Stimulated activated CD4-positive, alpha-beta T cell treated with anti-CD3 and anti-CD28 coated beads, TNF-alpha, amount 100 ng/mL, for 24 hours (primary cell): ENCODE measurements around the gene ANGPTL5.
"Not testable (repeated sequence)": the region's sequence is repeated elsewhere in the genome, so short reads cannot be mapped to it uniquely, and the experiment has no call there.

Experiments used
- DNase-seq, 3 experiments: peaks; one replicate each; pipeline ENCODE4 v3.0.0-alpha.2; 2020; ENCODE audit warnings: low read depth in 3 of 3

Gene ANGPTL5

DNA sequence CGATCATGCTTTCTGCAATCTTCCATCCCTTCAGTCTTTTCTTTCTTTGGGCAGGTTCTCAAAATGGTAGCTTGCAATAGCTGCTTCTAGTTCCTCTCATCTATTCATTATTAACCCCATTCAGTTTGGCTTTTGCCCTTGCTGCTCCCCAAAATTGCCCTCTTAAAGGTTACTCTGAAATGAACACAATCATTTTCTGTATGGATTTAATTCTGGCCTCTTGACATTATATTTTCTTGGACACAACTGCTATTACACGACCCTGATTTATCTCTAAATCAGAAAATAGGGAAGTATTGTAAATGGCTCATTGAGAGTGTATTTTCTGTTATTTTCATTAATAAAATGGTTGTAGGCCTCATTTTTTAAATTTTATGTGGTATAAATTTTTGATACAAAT lies at the start of gene ANGPTL5:
TSS of gene ANGPTL5 (minus strand) at position 101 of the 400 bp plus-strand sequence. CDS start 8,613 bp downstream, outside the sequence.
- no peak for DNase-seq

DNA sequence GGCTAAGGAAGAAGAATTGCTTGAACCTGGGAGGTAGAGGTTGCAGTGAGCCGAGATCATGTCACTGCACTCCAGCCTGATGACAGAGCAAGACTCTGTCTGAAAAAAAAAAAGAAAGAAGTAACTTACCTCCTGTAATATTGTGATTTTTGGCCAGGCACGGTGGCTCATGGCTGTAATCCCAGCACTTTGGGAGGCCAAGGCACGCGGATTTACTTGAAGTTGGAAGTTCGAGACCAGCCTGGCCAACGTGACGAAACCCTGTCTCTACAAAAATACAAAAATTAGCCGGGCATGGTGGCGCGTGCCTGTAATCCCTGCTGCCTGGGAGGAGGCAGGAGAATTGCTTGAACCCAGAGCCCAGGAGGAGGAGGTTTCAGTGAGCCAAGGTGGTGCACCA lies 47.9 kb upstream of the ANGPTL5 start:
- DNase-seq: not testable (repeated sequence)

DNA sequence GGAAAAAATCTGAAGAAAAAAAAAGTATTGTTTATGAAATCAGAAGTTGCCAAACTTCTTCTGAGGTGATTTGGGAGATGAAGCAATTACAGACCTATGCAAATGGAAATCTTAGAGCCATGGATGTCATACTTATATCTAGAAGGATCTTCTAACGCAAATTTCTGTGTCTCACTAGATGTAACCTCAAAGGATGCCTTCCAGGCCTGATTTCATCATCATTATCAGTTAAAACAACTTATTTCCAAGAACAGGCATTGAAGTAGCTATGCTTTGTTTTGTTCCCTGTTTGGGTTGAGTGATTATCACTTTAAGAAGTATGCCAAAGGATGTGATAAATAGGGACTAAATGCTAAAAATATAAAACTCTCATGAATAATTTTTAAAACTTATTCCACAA lies 43.9 kb upstream of the ANGPTL5 start:
- no peak for DNase-seq

DNA sequence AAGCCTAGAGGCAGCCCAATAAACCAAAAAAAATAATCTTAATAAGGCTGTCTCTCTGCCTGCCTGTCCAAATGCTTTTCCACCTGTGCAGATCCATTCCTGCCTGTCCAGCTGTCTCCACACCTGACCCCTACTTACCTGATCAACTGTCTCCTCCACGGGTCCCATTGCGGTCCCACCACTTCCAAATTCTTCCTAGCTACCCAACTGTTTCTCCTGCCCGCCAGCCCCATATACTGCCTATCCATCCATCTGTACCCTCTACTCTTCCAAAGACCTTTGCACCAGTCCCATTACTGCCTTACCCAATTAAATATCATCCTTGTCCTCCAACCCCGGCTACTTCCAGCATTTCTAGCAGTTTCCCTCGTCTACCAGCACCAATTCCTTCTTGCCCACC lies 39.4 kb upstream of the ANGPTL5 start:
- DNase-seq: no peak

DNA sequence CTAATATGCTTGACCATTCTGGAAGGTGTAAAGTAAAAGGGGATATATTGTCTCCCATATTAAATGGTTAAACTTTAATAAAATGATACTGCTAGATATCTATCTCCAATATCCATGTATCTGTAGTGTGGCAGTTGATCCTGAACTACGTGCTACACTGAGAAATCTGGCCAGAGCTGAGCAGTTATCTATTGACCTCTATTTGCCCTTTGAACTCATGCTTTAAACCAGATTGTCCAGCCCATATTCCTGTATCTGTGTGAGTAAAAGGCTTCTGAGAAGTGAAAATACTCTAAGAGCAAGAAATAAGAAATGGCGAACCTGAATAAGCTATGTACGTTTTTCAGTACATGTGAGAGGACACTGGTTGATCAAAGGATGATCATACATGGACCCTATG lies 39.0 kb upstream of the ANGPTL5 start:
- DNase-seq: no peak

DNA sequence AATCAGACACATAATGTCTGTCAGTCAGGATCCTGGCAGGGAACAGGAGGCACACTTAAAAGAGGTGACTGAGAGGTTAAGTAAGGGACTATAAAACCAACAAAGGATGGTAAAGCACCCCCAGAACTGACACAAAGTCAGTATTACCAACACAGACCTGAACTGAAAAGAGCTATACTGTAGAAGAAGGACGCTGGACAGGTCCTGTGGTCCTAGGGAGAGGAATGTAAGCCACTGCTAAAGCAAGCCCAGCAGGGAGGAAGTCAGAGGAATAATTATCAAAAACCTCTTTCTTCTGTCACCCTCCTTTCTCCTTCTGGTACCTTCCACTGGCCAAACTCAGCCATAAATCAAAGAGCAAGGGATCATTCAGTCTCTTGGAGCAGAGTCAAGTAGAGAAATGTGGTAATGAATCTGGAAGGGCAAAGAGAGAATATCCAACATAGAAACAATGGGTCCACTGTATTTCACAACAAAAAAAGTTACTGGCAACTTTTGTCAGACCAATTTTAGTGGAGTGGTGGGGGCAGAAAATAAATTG lies 33.4 kb upstream of the ANGPTL5 start:
- DNase-seq: no peak

DNA sequence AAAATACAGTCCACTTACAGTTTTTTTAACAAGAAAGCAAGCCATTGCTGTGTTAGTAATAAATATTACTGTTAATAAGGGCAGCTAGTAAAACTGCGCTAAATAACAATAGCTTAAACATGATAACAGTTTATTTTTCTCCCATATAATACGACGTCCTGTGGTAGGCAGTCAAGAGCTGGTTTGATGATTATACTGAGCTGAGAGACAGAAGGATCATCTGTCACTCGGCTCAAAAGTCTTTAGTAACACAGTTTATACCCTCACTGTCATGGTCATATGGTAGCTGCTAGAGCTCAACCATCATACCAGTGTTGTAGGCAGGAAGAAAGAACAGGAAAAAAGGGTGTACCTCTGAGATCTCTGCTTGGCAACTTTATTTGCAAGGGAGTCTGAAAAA lies 29.1 kb upstream of the ANGPTL5 start:
- no peak for DNase-seq

DNA sequence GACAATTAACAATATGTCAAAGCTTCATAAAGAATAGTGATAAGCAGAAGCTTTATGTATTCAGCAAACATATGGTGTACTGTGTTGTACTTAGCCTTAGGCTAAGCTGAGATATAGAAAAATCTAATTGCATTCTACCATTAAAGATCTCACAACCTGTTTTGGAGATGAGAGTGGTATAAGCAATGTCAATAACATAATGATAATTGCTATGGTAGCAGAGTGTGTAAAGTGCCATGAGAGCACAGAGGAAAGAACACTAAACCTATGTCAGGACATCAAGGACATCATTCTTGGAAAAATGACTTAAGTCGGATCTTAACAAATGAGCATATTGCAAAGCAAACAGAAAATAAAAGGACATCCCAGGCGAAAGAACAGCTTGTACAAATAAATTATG lies 28.6 kb upstream of the ANGPTL5 start:
- no peak for DNase-seq

DNA sequence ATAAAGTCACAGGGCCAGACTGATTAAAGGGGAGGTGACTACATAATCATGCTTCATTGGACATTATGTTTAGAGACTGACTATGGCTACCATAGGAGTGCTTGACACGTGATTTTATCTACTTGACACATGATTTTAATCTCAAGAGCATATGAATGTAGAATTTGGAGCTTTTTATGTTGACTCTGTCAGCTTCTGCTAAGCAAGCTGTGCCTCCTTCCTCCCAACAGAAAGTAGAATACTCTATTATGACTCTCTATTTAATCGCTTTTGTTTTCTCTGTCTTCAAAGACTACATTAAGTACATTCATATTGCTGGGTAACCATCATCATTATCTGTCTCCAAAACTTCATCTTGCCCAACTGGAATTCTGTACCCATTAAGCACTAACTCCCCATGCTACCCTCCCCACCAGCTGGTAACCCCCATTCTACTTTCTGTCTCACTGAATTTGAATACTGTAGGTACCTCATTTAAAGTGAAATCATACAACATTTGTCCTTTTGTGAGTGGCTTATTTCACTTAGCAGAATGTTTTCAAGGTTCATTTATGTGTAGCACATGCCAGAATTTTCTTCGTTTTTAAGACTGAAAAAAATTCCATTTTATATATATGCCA lies 24.7 kb upstream of the ANGPTL5 start:
- DNase-seq: no peak

DNA sequence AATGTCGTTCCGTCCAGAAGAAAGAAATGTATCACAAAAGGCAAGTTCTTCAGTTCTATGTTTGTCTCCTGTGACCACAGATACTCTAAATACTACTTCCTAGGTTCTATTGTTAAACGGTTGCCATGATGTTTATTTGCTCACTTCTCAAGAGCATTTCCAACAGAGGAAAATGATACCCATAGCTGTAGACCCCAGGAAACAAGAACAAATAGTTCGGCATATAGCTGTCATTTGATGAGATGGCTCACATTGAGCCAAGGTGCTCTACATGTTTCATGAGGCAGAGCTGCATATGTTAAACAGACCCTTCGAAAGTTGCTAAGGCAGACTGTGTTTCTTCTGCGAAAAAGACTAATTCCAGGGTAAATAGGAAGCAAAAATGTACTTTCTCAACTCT lies 15.4 kb upstream of the ANGPTL5 start:
- no peak for DNase-seq

DNA sequence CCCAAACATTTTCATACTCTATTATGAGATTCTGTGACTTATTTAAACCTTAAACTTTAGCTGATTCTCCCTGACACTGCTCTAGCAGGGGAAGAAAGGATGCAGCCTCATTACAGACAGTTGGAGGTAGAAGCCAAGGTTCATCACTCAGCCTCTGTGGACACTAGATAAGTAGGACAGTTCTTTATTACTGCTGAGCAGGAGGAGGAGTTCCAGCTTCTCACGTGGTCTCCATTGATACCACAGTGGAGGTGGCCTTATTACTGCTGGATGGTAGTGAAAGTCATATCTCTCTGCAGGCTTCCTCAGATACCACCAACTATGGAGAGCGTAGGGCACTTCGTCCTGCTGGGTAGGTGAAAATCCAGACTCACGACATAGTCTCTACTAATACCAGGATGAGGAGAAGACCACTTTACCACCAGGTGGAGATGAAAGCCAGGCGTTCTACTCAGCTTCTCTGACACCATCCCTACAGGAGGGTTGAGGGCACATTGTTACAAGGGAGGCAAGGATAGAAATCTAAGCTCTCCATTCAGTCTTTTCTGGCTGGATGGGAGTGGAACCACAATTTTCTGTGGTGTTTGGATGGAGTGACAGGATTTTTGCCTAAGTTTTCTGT lies 13.1 kb upstream of the ANGPTL5 start:
- DNase-seq: no peak

DNA sequence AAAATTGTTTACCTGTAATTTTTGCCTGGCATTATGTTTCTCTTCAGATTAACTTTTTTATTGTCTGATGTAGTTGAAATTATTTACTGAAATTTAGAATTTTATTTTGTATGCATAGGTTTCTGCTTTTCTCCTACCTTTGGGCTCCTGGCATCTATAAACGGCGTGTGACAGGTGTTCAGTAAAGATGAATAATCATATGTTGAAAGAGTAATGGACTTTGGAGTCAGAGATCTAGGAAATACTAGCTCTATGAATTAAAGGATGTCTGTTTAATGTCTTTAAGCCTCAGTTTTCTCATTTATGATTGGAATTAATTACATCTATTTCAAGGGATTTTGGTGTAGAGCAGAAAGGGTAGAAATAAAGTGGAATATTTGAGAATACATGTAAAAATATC lies 7.2 kb upstream of the ANGPTL5 start:
- DNase-seq: no peak

DNA sequence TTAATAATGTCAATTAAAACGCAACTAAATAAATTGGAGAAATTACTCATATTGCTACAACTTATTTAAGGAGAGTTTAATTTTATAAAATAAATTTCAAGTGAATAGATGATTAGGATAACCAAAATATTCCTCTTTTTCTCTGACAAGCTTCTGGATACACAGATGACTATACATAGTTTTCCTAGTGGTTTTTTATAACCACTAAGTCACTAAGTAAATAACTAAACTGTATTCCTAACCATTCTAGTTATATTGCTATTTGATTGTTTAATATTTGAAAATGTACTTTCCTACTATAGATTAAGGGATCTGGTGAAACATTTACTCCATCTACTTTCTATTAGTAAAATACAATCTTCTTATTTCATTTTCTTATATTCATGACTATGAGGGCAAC lies 4.7 kb upstream of the ANGPTL5 start:
- DNase-seq: no peak

DNA sequence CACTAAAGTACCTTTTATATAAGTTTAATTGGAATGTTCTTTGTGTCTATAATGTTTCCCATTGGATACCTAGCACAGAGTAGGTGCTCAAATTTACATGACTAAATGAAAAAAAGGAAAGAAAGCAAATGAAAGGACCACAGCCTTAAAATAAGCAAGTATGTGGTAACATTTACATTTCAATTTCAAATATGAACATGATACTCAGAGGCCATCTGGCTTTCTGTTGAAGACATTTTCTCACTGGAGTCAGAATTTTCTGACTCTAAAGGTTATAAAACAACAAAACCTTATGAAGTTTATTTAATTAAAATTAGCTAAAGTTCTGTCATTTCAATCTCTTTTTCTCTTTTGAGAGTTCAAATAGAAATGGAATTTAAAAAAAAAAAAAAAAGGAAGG lies 904 bp upstream of the ANGPTL5 start:
- DNase-seq: no peak

DNA sequence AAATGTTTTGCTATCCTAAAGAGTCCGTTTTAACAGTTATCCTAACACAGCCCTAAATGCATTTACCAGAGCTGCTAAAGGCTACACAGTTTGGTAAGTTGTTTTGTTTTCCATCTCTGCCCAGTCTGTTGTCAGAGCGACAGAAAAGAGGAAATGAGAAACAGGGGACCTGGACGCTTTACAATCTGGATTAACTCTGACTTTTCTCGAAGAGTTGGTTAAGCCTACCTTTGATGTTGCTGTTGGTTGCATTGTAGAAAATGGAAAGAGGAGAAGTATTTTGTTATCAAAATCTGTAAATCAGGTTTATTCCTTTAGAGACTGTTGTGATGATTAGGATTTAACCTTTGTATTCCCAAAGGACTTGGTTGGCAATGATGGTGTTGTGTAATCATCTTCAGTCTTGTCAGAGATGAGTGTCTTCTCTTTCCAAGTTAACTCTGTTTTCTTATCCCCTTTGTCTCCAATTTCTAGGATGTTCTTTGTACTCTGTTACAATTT lies 481 bp downstream of the ANGPTL5 start:
- no peak for DNase-seq

DNA sequence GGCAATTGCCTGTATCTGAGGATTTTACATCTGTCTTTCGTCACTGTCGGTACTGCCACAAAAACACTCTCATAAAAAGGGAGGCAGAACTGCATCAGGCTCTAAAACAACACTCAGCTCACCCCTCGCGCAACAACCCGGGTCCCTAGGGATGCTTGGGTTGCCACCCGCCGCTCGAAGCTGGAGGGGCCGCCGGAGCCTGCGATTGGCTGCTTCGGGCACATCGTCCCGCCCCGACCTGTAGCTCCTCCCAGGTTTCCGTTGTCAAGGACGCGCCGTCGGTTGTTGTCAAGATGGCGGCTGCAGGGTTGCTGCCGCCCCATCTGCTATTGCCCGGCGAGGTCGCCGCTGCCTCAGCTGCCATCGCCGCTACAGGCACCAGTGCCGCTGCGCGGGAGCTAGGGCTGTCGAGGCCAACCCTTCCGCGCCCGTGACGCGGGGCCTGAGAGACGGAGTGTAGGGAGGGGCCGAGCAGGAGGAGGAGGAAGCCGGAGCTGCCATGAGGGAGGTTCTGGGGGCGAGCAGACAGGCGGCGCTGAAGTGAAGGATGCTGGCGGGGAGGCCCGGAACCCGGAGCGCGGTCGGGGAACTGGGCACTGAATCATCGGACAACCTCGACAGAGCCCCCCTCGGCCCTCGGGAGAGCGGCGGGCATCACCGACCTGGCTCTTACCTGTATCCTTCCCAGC lies 1.4 kb downstream of the ANGPTL5 start, which contains the start of gene CEP126:
TSS of gene CEP126 (plus strand) at position 273 of the 689 bp plus-strand sequence. CDS start at position 548, 275 bp downstream.
- DNase-seq: peak; percentile 85 to 92 (median 89)

DNA sequence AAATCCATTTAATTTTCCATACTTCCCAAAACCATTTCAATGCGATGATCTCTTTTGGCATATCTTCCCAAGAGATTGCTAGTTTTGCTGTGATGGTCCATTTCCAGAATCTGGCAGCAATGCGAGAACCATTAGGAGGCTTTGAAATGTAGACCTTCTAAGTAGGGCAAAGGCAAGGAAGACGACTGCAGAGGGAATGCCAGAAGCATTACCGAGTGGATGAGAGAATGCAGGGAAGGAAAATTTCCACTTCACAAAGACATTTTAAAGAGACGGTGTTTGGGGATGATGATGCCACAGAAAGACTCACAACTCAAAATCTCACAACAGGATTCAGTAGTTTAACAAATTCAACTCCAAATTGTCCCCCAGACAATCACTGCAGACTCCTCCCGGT lies 2.0 kb downstream of the ANGPTL5 start:
- DNase-seq: no peak

DNA sequence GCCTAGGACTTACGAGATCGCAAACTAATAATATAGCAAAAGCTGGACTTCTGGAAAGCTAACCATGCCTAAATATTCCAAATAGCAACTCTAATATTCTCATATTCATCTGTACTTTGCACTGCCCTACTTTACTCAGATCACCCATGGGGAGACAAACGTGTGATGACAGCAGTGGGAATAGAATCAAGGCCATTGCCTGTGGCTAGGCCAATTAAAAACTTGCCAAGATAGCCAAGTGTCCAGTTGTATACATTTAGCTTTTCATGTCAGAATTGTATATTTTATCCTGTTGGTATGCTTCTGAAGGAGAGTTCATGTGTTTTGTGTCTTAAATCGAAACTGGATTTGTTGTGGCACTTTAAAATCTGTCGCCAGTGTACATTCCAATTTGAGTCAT lies 2.7 kb downstream of the ANGPTL5 start:
- DNase-seq: no peak

DNA sequence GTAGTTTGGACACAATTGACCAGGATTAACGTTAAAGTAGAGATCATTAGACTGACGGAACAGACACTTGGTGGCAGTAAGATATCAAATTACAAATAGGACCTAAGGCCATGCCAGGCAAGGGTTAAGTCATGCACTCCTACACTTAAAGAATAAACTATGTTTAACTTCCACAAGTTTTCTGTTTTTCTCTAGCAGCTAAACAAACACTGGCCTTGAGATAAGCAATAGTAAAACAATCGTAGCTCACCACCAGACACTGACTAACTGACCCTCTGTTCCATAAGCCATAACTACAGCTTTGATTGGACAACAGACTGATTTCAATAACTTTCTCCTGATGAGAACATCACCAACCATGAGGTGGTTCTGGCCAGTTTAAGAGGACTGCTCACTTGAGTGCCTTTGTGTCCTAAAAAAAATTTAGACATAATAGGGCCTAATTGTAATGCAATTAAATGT lies 3.5 kb downstream of the ANGPTL5 start:
- DNase-seq: no peak

DNA sequence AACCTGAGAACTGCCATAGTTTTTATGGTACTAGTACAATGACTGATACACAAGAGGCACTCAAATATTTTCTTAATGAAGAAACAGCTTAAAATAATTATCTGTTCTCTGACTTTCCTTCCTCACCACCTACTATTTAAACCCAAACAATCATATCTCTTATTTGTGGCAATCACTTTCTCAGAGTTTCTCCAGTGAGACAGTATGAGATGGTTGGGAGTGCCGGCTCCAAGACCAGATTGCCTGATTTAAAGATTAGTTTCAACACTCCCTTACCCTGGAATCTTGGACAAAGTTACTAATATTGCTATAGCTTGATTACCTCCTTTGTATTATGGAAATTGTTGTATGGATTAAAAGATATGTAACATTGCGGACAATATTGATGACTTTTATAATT lies 7.2 kb downstream of the ANGPTL5 start:
- no peak for DNase-seq

DNA sequence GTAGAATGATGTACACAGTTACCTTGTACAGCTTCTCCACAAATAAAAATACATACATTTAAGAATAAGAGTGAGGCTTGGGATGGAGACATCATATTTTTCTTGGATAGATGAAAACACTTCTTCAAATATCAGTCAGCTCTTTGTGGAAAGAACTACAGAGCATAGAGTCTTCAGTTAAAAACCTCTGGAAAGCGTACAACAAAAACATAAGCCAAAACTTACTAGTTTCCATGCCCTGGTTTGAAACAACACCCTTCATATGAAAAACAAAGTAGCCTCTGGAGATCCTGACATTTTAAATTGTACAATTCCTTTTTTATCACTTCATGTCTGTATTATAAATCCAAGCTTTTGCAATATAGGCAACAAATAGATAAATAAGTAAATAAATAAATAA lies 8.5 kb downstream of the ANGPTL5 start:
- no peak for DNase-seq

DNA sequence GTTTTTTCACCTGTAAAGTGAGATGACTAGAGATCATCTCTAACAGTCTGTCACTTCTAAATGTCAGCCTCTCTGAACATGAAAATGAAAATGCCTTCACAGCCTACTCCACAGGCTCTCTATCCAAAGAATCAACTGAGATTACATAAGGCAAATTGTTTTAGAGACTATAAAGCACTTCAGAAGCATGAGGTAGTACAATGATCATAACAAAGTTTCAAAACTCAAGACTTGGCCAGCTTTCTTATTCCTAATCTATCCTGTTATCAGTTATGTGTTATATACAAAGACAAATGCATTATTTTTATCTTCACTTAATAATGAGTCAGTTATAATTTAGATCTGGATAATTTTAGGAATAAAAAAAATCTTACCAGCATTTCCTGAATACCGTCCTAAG lies 21.8 kb downstream of the ANGPTL5 start:
- DNase-seq: no peak

DNA sequence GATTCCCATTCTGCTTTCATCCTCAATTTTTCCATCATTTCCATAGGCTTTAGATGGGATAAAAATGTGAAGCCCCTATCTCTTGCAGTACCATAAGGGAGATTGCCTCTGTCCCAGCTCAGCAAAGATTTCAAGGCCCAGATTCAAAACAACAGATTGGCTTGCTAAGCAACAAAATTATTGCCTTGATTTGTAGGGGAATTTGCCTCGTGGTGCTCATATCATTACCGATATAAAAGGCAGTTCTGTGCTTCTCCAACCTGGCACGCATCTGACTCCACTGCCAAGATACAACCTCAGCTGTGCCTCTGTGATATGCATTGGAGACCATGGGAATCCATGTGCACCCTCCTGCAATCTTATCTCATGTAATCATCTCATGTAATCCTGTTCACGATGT lies 26.6 kb downstream of the ANGPTL5 start:
- no peak for DNase-seq
